HPDE6-E6E7 (cell line): ENCODE results near the gene ADAM12.

Experiments used
- DNase-seq: peaks from one replicate; pipeline ENCODE4 v3.0.0; 2011; ENCODE audit warnings: missing footprints; ENCODE audit errors: extremely low spot score

The ADAM12 gene

GRCh38 chr10:126015413-126015812 lies 372.9 kb downstream of the ADAM12 start:
- DNase-seq = no peak

- no peak for DNase-seq
These were observed 374.0 kb downstream of the ADAM12 start for GRCh38 chr10:126014309-126014708.

GRCh38 chr10:126013489-126014281 lies 374.6 kb downstream of the ADAM12 start:
- peak; percentile 78 for DNase-seq

GRCh38 chr10:126012485-126012884 lies 375.8 kb downstream of the ADAM12 start:
- DNase-seq = peak; percentile 32

GRCh38 chr10:126011995-126012394 lies 376.3 kb downstream of the ADAM12 start:
- no peak for DNase-seq

GRCh38 chr10:126009650-126010049 lies 378.6 kb downstream of the ADAM12 start:
- DNase-seq = no peak

- DNase-seq = no peak
These were observed 381.4 kb downstream of the ADAM12 start for GRCh38 chr10:126006906-126007305.

- no peak for DNase-seq
These were observed 382.0 kb downstream of the ADAM12 start for GRCh38 chr10:126006264-126006663.

GRCh38 chr10:126004752-126005151 lies 383.5 kb downstream of the ADAM12 start:
- DNase-seq = no peak

- DNase-seq = no peak
These were observed 386.7 kb downstream of the ADAM12 start for GRCh38 chr10:126001576-126001975.

- DNase-seq = no peak
These were observed 388.6 kb downstream of the ADAM12 start for GRCh38 chr10:125999694-126000093.

- DNase-seq = no peak
These were observed 390.7 kb downstream of the ADAM12 start for GRCh38 chr10:125997586-125997985.

- no peak for DNase-seq
These were observed 392.5 kb downstream of the ADAM12 start for GRCh38 chr10:125995726-125996304.

- DNase-seq = no peak
These were observed 393.7 kb downstream of the ADAM12 start for GRCh38 chr10:125994601-125995000.

- DNase-seq = no peak
These were observed 396.0 kb downstream of the ADAM12 start for GRCh38 chr10:125992254-125992653.

- no peak for DNase-seq
These were observed 396.9 kb downstream of the ADAM12 start for GRCh38 chr10:125991392-125991791.

GRCh38 chr10:125990974-125991373 lies 397.3 kb downstream of the ADAM12 start:
- DNase-seq = no peak

- DNase-seq = no peak
These were observed 398.5 kb downstream of the ADAM12 start for GRCh38 chr10:125989791-125990190.

- DNase-seq = no peak
These were observed 402.6 kb downstream of the ADAM12 start for GRCh38 chr10:125985557-125986240.

- DNase-seq = no peak
These were observed 403.3 kb downstream of the ADAM12 start for GRCh38 chr10:125984865-125985495.

- DNase-seq = no peak
These were observed 403.9 kb downstream of the ADAM12 start for GRCh38 chr10:125984346-125984745.

- no peak for DNase-seq
These were observed 404.6 kb downstream of the ADAM12 start for GRCh38 chr10:125983656-125984055.
